Measurements from ENCODE around the gene PRDM16. TPM values are rescaled to one million over a fixed set of nuclear protein-coding genes. Genes with fewer than 3 reads are reported as not detected.

Gene PRDM16
- polyA plus RNA-seq, 1 donor (not counting 4 experiments of a cell fraction or from before 2014, with no cell fraction given): 0.05 TPM

- DNase-seq (ENCODE audit: low read depth, low spot score): no peak
- H4K20me1 ChIP-seq (ENCODE audit: control insufficient read depth, extremely low read depth, insufficient read depth, low read length): no peaks in the 10 kb centered on the region
- H3K79me2 ChIP-seq (ENCODE audit: control insufficient read depth, insufficient read depth, low read length): no peaks in the 10 kb centered on the region
- no peak overlapping the region for H3K9ac ChIP-seq (ENCODE audit: control insufficient read depth, extremely low read depth, insufficient read depth, low read length)
- H2AFZ ChIP-seq (ENCODE audit: control insufficient read depth, low read length): no peak overlapping the region
- no peaks in the 10 kb centered on the region for H3K4me1 ChIP-seq (ENCODE audit: control insufficient read depth, extremely low read depth, insufficient read depth, low read length)
- no peaks in the 10 kb centered on the region for H3K9me1 ChIP-seq (ENCODE audit: control insufficient read depth, extremely low read depth, insufficient read depth, low read length)
- no peaks in the 10 kb centered on the region for H3K36me3 ChIP-seq (ENCODE audit: control insufficient read depth in 2 of 2, extremely low read depth in 1 of 2, insufficient read depth in 2 of 2, low read length in 2 of 2)
- peaks cover 15% of the 10 kb centered on the region for H3K9me3 ChIP-seq (ENCODE audit: control insufficient read depth, low read depth, low read length)
- H3K4me2 ChIP-seq (ENCODE audit: control insufficient read depth, extremely low read depth, insufficient read depth, low read depth, low read length): no peak overlapping the region
- FAIRE-seq: no peak
- H3K4me3 ChIP-seq (ENCODE audit: control insufficient read depth in 2 of 3, extremely low read depth in 1 of 3, insufficient read depth in 2 of 3, low read depth in 1 of 3, low read length in 3 of 3): no peak overlapping the region
- H3K27ac ChIP-seq (ENCODE audit: control insufficient read depth, insufficient read depth, low read length): no peak overlapping the region
- TF ChIP-seq CTCF (optimal IDR thresholded peaks at IDR 0.05 in 1 of 3, IDR thresholded peaks at IDR 0.05 in 1 of 3, conservative IDR thresholded peaks at IDR 0.05 in 1 of 3; ENCODE audit: extremely low read depth in 1 of 3, insufficient read depth in 2 of 3, low read length in 3 of 3) (no peak), EZH2 (IDR thresholded peaks at IDR 0.05; ENCODE audit: low read length) (no peak)
- dilution Hi-C loops (cut with MboI; ENCODE audit: extremely low pct_ligation_motif_present, low sequenced_read_pairs): no loop called here
- H3K27me3 ChIP-seq (ENCODE audit: control insufficient read depth, extremely low read depth, insufficient read depth, low read length): no peaks in the 10 kb centered on the region
Measured at GRCh38 chr1:3176820-3177219, 107.8 kb downstream of the PRDM16 start.

- Histone ChIP-seq H2AFZ (ENCODE audit: control insufficient read depth, low read length) (no peak overlapping the region), H3K27ac (ENCODE audit: control insufficient read depth, insufficient read depth, low read length) (no peak overlapping the region), H3K9me3 (ENCODE audit: control insufficient read depth, low read depth, low read length) (peaks cover 25% of the 10 kb centered on the region), H3K79me2 (ENCODE audit: control insufficient read depth, insufficient read depth, low read length) (no peaks in the 10 kb centered on the region), H3K9ac (ENCODE audit: control insufficient read depth, extremely low read depth, insufficient read depth, low read length) (no peak overlapping the region), H3K4me1 (ENCODE audit: control insufficient read depth, extremely low read depth, insufficient read depth, low read length) (no peaks in the 10 kb centered on the region), H3K4me3 (ENCODE audit: control insufficient read depth in 2 of 3, extremely low read depth in 1 of 3, insufficient read depth in 2 of 3, low read depth in 1 of 3, low read length in 3 of 3) (no peak overlapping the region), H3K4me2 (ENCODE audit: control insufficient read depth, extremely low read depth, insufficient read depth, low read depth, low read length) (no peak overlapping the region), H3K9me1 (ENCODE audit: control insufficient read depth, extremely low read depth, insufficient read depth, low read length) (no peaks in the 10 kb centered on the region), H3K27me3 (ENCODE audit: control insufficient read depth, extremely low read depth, insufficient read depth, low read length) (no peaks in the 10 kb centered on the region), H3K36me3 (ENCODE audit: control insufficient read depth in 2 of 2, extremely low read depth in 1 of 2, insufficient read depth in 2 of 2, low read length in 2 of 2) (no peaks in the 10 kb centered on the region), H4K20me1 (ENCODE audit: control insufficient read depth, extremely low read depth, insufficient read depth, low read length) (no peaks in the 10 kb centered on the region)
- DNase-seq (ENCODE audit: low read depth, low spot score) (no peak), FAIRE-seq (no peak)
- dilution Hi-C loops (cut with MboI; ENCODE audit: extremely low pct_ligation_motif_present, low sequenced_read_pairs): no loop called here
- TF ChIP-seq EZH2 (IDR thresholded peaks at IDR 0.05; ENCODE audit: low read length) (no peak), CTCF (optimal IDR thresholded peaks at IDR 0.05 in 1 of 3, IDR thresholded peaks at IDR 0.05 in 1 of 3, conservative IDR thresholded peaks at IDR 0.05 in 1 of 3; ENCODE audit: extremely low read depth in 1 of 3, insufficient read depth in 2 of 3, low read length in 3 of 3) (no peak)
Measured at GRCh38 chr1:3178279-3178678, 109.3 kb downstream of the PRDM16 start.
